OCI-LY3 (cell line): Measurements from ENCODE around the gene LACRT.

Experiments
- EZH2phosphoT487 ChIP-seq: fragments of 200-600 bp; shearing (Covaris generic); IDR thresholded peaks from 2 replicates; pipeline ENCODE4 v1.6.1; 2018; ENCODE audit warnings: antibody characterized with exemption, mixed run types, low read depth
- TF ChIP-seq, protein P1 (sequence below): fragments of 200-600, 300-600 bp; sonication (generic); IDR thresholded peaks from 2 replicates; pipeline ENCODE4 v1.5.1; 2014; ENCODE audit warnings: antibody characterized with exemption, low read length, low read depth

DNA sequence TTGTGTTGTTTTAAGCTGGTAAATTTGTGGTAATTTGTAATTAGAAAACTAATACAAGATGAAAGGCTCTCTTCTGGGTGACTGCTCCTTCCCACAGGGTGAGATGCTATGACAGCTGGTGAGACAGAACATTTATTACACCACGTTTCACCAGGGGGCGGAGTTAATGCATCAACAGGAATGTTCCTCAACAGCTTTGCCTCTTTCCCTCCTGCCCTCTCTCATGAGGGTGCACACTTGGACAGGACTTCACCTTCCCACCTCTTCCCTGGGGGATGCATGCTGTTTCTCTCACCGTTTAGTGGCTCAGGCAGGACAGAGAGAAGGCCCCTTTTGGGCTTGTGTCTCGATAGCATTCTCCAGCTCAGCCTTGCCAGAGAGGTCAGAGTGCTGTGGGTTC is 32.9 kb downstream of the LACRT start:
- TF ChIP-seq, protein P1, sequence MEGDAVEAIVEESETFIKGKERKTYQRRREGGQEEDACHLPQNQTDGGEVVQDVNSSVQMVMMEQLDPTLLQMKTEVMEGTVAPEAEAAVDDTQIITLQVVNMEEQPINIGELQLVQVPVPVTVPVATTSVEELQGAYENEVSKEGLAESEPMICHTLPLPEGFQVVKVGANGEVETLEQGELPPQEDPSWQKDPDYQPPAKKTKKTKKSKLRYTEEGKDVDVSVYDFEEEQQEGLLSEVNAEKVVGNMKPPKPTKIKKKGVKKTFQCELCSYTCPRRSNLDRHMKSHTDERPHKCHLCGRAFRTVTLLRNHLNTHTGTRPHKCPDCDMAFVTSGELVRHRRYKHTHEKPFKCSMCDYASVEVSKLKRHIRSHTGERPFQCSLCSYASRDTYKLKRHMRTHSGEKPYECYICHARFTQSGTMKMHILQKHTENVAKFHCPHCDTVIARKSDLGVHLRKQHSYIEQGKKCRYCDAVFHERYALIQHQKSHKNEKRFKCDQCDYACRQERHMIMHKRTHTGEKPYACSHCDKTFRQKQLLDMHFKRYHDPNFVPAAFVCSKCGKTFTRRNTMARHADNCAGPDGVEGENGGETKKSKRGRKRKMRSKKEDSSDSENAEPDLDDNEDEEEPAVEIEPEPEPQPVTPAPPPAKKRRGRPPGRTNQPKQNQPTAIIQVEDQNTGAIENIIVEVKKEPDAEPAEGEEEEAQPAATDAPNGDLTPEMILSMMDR: no peak
- TF ChIP-seq EZH2phosphoT487: no peak
